Bronchial epithelial cell (primary cell): ENCODE measurements around the gene TBC1D10A. TPM values are rescaled to one million over a fixed set of nuclear protein-coding genes. Genes with fewer than 3 reads are reported as not detected.
A peak's percentile ranks its signal among the peaks of the same experiment; 100 is the strongest.

Experiments used
- DNase-seq: peaks from one replicate; pipeline ENCODE4 v3.0.0-alpha.2; 2010; ENCODE audit warnings: low read depth
- FAIRE-seq: peaks from 2 replicates; lab custom pipeline; 2011; peaks lifted over from hg19 to GRCh38; lab: Jason Lieb, UNC
- H3K27me3 ChIP-seq: 2 replicates; pipeline ENCODE4 v1.5.1; 2011; ENCODE audit warnings: low read length; ENCODE audit not compliant: control insufficient read depth, insufficient read depth
- H3K36me3 ChIP-seq: 2 replicates; pipeline ENCODE4 v1.5.1; 2011; ENCODE audit warnings: low read length; ENCODE audit not compliant: control insufficient read depth, insufficient read depth
- H3K4me3 ChIP-seq: 2 replicates; pipeline ENCODE4 v1.5.1; 2011; ENCODE audit warnings: mild to moderate bottlenecking, low read depth, low read length, control low read depth
- CTCF ChIP-seq: IDR thresholded peaks from 2 replicates; pipeline ENCODE4 v1.5.1; 2011; ENCODE audit warnings: mild to moderate bottlenecking, moderate library complexity, low read length, control low read depth, inconsistent platforms; ENCODE audit not compliant: insufficient read depth, severe bottlenecking
- total RNA-seq: library from RNA; depleted of rRNA; stranded (reverse); fragments of >200 nt; gene quantifications from 2 replicates; pipeline ENCODE4 v1.2.1, GENCODE V29; 2014

The TBC1D10A gene
- total RNA-seq, 1 donor from 2014 or later, result 6.6 TPM

GRCh38 chr22:30288419-30289140 lies 38.2 kb downstream of the TBC1D10A start:
- FAIRE-seq (no peak), DNase-seq (no peak)
- peaks cover 8% of the 10 kb centered on the region for H3K36me3 ChIP-seq
- TF ChIP-seq CTCF, result no peak
- peak overlapping the region; percentile 73 for H3K4me3 ChIP-seq
- no peaks in the 10 kb centered on the region for H3K27me3 ChIP-seq

- peak; percentile 56 for TF ChIP-seq CTCF
- DNase-seq (peak; percentile 82), FAIRE-seq (peak; percentile 77)
- Histone ChIP-seq H3K4me3 (no peak overlapping the region), H3K36me3 (peaks cover 4% of the 10 kb centered on the region), H3K27me3 (no peaks in the 10 kb centered on the region)
These were observed 38.9 kb downstream of the TBC1D10A start for GRCh38 chr22:30287648-30288418.

- DNase-seq, result peak; percentile 38
- no peak for FAIRE-seq
These were observed 39.7 kb downstream of the TBC1D10A start for GRCh38 chr22:30286813-30287647.

GRCh38 chr22:30286331-30286730 lies 40.4 kb downstream of the TBC1D10A start:
- H3K27me3 ChIP-seq, result peaks cover 2% of the 10 kb centered on the region
- FAIRE-seq (no peak), DNase-seq (no peak)
- no peak overlapping the region for H3K4me3 ChIP-seq
- no peak for TF ChIP-seq CTCF
- peaks cover 1% of the 10 kb centered on the region for H3K36me3 ChIP-seq

More at GRCh38 chr22:30286813-30287647, 39.7 kb downstream of the TBC1D10A start:
- peaks cover 1% of the 10 kb centered on the region for H3K36me3 ChIP-seq
- no peak overlapping the region for H3K4me3 ChIP-seq
- TF ChIP-seq CTCF, result peak; percentile 96
- H3K27me3 ChIP-seq, result peaks cover 2% of the 10 kb centered on the region

GRCh38 chr22:30285846-30286200 lies 40.9 kb downstream of the TBC1D10A start:
- no peak for FAIRE-seq

More at GRCh38 chr22:30285846-30286200, 40.9 kb downstream of the TBC1D10A start:
- no peak for TF ChIP-seq CTCF
- Histone ChIP-seq H3K4me3 (no peak overlapping the region), H3K36me3 (peaks cover 1% of the 10 kb centered on the region), H3K27me3 (peaks cover 2% of the 10 kb centered on the region)
- no peak for DNase-seq
